Activated naive CD4-positive, alpha-beta T cell (primary cell): ENCODE data around the gene CCDC32.

Experiments used
- DNase-seq, 4 experiments: peaks; one replicate each; lab custom pipeline; 2025; lab: John Stamatoyannopoulos, UW

CCDC32 gene

DNA sequence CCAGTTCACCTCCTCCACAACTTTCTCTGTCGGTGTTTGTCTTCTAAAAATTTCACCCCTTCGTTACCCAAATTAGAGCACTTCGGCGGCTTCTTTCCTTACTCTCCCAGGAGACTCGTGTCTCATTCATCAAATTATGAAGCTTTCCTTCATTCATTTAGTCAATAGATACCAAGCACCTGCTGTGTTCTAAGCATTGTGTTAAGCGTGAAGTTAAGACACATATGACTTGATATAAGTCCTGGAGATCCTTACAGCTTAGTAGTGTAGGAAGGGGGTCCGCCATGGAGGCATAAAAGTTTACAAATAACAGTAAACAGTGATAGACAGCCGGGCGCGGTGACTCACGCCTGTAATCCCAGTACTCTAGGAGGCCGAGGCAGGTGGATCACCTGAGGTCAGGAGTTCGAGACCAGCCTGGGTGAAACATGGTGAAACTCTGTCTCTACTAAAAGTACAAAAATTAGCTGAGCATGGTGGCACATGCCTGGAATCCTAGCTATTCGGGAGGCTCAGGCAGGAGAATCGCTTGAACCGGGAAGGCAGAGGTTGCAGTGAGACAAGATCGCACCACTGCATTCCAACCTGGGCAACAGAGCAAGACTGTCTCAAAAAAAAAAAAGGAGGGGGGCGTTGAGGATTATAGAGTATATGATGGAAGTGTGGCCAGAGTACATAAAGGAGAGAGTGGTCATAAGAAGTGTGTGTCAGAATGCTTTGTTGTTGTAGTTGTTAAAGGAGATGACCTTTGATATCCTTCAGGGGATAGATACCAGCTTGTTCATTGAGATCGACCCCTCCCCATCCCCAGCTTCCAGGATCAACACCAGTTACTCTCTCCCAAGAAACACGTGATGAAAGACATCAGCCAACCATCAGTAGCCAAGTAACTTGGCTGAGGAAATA lies 744 bp upstream of the CCDC32 start:
- DNase-seq: no peak

DNA sequence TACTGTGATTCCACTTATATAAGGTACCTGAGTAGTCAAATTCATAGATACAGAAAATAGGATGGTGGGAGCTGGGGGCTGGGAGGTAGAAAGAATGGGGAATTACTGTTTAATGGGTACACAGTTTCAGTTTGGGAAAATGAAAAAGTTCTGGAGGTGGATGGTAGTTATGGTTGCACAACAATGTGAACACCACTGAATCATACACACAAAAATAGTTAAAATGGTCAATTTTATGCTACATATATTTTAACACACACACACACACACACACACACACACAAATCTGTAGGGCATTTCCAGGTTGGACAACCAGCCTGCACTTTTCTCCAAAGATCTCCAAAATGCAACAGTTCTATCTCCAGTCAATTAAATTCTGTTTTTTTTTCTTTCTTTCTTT lies 1.4 kb downstream of the CCDC32 start:
- no peak for DNase-seq

DNA sequence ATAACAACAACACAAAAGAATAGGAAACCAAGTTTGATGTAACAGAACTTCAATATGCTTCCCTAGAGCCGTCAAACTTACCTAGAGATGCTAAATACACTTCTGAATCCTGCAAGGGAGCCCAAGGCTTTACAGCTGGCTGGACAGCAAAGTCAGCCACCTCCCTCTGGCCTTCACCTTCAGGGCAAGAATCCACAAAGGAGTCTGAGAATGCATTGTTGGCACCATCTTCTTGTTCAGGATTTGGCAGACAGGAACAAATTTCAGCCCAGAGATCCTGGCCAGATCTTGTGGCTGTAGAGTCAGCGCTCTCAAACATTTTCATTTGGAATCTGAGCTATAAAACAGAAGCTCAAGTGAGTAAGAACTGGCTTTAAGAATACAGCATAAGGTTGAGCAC lies 2.2 kb downstream of the CCDC32 start:
- no peak for DNase-seq

DNA sequence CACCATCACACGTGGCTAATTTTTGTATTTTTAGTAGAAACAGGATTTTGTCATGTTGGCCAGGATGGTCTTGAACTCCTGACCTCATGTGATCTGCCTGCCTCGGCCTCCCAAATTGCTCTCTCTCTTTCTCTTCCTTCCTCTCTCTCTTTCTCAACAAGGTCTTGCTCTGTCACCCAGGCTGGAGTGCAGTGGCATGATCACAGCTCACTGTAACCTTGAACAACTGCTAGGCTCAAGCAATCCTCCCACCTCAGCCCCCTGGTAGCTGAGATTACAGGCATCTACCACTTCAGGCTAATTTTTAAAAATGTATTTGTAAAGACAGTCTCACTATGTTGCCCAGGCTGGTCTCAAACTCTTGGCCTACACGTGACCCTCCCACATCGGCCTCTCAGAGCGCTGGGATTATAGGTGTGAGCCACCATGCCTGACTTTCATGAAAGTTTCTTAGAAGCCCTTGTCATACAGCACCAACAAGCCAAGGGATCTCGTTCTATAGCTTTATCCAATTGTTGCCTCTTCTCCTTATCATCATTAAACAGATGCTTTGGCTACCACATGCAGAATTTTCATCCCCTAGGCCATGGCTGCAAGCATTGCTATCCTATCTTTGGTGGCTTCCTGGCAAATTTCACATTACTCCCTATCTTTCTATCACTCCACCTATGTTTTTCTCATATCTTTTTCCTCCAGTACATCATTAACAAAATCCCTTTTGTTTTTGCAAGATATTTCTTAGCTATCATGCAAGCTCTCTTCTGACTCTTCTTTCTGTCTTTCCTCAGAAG lies 5.7 kb downstream of the CCDC32 start:
- DNase-seq: no peak

DNA sequence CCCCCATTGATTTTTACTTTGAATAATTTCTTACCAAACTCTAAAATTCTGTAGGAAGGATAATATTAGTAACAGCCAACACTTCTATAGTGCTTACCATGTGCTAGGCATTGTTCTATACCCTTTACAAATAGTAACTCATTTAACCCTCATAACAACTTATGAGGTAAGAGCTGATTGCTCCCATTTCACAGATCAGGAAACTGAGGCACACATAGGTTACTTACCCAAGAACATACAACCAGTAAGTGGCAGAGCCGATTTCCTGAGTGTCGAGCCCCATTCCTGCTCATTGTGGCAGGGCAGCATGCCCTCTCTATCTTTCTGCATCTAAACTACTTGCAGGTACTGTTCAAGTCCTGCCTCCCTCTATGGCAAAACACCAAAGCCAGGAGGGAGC lies 9.0 kb downstream of the CCDC32 start:
- no peak for DNase-seq

DNA sequence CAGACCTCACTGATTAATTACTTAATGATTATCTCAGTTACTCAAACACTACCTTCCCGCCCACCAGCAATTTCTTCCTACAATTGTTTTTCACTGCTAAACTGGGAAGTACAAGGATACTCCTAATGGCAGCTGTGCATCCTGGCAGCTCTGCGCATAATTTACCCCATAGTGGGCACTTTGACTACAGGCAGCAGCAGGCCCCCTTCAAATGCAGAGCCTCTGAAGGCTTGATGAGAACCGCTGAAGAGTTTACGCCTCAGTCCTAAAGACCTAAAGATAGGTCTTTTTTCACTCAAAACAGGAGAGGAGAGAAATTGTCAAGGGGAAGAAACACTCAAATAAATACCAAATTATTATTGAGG lies 10.7 kb downstream of the CCDC32 start:
- no peak for DNase-seq

DNA sequence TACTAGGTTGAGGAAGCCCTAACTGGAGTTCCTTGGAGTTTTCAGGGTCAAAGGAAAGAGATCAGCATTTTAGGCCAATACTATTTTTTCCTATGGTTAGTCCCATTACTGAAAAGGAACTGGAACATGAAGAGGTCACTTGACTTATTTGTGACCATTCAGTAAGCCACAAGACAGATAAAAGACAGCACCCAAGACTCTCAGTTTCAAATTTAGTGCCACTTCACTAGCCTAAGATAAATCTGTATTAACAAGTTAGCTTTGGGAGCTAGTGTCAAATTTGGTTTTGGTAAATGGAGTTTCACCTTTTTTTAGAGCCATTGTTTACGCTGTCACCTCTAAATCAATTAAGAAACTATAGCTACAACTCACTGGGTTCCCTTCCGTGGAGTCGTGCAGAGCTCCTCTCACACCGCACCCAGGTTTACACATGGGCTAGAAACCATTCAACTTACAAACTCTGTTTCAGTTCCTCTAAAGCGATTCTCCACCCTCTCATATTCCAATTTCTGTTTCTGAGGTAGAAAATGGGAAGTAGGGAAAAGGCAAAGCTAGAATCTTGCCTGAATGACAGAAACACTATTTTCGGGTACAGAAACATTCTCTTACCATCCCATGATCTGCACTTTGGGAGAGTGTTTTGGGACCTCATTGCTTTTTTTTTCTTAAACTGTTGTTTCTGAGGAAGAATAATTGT lies 14.4 kb downstream of the CCDC32 start:
- DNase-seq: no peak

DNA sequence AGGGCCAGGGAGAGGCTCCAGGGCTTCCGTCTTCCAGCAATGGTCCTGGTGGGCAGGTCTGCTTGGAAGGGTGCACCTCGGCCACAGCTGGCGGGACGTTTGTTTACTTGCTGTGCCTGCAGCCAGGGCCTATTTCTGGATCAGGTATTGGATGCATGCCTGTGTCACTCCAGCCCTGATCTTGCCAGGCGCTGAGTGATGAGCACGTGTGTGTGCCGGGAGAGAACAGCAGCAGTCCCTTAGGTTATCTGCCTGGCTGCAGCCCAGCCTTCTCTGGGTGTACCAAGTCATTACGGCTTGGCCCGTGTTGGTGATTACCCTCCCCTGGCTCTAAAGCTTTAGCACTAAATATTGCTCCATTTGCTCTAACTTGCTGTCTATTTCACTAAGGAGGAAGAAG lies 14.9 kb downstream of the CCDC32 start:
- DNase-seq: no peak

DNA sequence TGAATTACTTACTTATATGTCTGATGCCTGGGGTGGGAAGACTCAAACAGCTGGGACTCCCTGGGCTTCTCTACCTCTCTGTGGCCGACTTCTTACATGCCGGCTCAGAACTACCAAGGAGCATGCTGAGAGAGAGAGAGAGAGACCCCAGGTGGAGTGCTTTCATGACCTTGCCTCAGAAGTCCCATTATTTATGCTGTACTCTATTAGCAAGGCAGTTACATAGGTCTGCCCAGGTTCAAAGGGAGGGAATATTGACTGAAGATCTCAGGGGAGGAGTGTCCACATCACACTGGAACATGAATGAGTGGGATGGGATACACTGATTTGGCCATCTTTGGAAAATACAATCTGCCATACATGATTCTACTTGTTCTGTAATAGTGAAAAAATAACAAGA lies 16.2 kb downstream of the CCDC32 start:
- DNase-seq: no peak

DNA sequence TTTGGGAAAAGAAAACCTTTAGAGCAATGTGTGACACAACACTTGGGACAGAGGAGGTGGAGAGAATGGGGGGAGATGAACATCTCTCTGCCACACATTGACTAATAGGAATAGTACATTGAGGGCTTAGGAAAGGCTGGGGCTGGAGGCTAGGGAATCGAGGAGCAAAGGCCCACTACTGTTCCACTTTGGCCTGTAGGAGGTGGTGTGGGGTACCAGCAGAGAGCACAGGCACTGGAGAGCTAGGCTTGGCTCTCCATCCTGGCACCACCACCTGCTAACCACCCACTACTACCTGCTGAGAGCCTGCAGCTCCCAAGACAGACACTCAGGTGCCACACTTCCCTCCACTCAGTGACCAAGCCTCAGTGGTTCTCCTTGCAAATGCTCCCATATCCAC lies 19.4 kb downstream of the CCDC32 start:
- DNase-seq: no peak

DNA sequence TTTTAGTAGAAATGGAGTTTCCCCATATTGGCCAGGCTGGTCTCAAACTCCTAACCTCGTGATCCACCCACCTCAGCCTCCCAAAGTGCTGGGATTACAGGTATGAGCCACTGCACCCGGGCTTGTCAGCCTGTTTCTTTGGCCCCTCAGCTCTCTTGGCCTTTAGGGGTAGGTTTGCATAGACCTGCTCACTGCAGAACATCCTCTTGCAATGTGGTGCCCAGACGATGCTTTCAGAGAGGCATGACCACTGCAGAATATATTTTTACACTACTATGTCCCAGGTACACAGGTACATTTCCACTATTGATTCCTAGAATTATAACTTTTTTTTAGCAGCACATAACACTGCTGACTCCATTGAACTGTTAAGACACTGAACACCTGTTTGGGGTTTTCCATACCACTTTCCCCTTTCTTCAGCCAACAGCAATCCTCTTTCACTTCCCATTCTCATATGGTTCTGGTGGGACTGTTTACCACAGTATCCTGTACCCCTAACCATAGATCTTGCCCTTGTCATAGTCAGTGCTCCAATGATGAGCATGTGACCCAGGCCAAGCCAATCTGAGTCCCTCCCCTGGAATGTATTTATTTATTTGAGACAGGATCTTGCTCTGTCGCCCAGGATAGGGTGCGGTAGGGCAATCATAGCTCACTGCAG lies 21.1 kb downstream of the CCDC32 start:
- DNase-seq: no peak

DNA sequence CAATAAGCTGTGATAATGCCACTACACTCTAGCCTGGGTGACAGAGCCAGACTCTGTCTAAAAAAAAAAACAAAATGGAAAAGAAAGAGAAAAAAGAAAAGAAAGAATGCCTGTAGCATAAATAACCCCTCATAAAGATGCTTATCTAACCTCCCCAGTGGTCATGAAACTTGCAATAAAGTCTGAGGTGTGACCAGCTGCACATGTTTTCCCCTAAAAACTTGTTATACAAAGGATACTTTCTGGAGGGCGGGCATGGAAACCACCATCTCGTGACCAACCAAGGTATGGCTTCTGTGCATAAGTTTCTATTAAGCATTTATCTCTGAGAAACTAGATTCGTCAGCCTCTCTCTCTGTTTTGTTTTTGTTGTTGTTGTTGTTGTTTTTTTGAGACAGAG lies 21.8 kb downstream of the CCDC32 start:
- DNase-seq: no peak

DNA sequence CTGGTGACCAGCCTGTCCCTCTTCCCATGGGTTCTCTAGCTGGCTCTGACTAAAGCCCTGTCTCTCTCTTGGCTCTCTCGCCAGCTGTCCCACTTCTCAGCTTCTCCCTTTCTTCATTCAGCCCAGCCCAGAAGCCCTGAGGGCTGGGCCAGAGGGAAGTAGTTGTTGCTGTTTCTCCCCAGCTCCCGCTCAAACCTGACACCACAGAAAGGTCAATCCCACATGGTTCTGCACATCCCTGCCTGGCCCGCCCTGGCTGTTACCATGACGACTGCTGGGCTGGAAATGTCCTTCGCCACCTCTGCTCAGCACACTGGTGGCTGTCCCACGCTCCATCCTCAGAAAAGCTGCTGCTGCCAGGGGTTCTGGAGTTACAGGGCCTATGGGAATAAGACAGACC lies 25.9 kb downstream of the CCDC32 start:
- DNase-seq: no peak

DNA sequence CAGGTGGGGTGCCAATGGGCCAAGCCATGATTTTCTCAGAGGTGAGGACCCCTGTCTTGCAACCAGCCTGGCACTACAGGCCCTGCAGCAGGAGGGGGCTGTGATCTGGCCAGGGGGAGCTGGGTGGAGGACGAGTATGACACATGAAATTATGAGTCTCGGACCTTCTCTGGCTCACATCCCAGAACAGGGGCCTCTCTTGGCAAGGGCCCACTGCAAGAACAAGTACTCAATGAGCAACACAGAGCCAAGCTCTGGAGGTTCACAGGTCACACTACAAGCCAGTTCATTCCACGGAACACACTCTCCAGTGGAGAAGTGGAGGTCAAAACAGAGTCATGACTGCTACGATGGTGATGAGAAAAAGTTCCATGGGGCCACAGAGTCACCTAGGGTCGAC lies 28.3 kb downstream of the CCDC32 start:
- DNase-seq: no peak

DNA sequence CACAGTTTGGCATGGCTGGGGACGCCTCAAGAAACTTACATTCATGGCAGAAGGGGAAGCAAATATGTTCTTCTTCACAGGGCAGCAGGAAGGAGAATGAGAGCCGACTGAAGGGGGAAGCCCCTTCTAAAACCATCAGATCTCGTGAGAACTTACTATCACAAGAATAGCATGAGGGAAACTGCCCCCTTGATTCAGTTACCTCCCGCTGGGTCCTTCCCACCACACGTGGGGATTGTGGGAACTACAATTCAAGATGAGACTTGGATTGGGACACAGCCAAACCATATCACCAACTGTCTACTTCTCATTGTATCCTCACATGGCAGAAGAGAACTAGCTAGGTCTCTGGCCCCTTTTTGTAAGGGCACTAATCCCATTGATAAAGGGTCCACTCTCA lies 30.5 kb downstream of the CCDC32 start:
- DNase-seq: no peak

DNA sequence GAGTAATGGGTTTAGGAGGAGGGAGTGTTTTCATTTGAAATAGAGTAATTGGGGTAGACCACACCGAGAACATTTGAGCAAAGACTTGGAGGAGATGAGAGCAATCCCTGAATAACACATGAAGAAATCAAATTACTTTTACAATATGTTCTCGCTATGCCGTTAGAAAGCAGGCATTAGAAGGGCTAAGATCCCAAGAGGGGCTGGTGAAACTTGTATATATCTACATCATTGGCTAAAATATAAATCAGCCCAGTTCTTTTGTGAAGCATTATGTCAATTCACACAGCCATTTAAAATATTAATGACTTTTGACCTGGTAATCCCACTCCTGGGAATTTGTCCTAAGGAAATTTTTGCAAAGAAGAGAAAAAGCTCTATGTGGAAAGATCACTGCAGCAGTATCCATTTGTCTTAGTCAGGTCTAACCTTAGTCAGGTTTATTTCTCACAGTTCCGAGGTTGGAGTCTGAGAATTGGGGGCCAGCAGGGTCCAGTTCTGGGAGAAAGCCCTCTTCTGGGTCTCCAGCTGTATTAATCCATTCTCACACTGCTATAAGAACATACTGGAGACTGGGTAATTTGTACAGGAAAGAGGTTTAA lies 31.0 kb downstream of the CCDC32 start:
- DNase-seq: no peak

DNA sequence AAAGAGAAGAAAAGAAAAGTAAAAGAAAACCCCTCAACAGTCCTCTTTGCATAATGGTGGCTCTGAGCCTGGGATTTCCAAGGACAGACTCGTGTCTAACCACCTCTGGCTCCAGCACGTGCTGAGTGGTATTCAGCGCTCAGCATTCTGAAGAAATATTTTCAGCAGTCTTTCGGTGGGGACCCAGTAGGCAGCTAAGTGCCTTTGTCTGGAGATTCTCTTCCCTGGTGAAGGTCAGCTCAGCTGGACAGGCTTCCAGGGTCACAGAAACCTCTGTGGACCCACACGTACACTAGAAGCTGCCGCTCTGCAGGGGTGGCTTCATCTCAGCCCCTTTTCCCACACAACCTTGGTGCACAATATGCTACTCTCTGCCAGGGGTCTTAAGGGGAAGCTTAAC lies 36.0 kb downstream of the CCDC32 start:
- no peak for DNase-seq

DNA sequence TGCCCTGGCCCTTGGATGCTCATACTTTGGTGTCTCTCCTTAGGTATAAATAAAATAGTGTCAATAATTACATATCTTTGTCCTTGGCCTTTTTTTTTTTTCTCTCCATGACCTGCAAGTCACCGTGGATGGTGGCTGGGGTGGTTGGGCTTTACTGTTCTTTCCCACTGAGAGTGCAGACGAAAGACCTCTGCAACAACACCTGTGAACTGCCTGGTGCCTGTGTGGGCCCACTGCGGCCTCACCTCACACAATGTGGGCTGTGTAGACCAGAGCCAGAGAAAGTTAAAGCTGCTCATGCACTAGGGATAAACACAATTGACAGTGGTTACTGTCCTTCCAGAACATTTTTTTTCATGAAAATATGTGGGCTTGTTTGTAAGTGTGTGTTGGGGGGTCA lies 39.0 kb downstream of the CCDC32 start:
- no peak for DNase-seq

DNA sequence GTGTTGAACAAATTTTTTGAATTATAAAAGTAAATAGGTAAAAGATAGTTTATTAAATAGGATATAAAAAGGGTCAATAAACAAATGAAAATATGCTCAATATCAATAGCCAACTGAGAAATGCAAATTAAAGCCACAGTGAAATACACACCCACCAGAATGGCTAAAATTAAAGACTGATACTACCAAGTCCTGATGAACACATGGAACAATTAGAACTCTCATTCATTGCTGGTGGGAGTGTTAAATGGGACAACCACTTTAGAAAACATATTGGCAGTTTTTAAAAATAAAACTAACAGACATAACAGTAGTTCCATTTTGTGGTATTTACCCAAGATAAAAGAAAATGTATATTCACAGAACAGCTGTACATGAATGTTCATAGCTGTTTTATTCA lies 41.2 kb downstream of the CCDC32 start:
- DNase-seq: no peak

DNA sequence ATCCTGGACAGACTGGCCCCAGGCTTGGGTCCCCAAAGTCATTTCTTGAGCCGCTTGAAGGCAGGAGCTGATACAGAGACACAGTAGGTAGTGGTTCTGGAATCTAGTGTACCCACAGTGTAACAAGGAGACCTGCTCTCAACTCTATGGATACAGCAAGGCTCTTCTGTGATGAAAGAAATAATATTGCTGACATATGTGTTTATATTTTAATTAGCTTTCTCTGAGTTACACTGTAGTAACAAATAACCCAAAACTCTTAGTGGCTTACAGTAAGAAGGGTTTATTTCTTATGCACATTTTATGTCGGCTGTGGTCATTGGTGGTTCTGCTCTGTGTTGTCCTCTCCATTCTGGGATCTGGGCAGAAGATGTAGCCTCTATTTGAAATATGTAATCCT lies 48.5 kb downstream of the CCDC32 start:
- DNase-seq: no peak

DNA sequence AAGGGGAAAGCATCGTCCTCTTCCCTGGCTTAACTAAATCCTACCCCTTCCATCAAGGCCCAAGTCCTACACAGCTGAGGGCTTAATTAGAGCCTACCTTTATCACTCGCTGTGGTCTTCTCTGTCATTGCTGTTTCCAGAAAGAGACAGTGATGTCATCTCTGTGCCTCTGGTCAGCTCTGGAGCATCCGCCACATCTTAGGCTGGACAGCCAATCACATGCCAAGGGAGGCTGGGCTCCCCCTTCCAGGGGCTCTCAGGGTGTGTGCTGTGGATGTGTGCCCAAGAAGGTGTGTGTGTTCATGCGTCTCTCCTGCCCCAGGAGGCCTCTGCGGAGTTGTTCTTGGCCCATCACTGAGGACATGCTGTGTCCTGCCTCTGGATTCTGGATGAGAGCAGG lies 51.2 kb downstream of the CCDC32 start:
- no peak for DNase-seq

DNA sequence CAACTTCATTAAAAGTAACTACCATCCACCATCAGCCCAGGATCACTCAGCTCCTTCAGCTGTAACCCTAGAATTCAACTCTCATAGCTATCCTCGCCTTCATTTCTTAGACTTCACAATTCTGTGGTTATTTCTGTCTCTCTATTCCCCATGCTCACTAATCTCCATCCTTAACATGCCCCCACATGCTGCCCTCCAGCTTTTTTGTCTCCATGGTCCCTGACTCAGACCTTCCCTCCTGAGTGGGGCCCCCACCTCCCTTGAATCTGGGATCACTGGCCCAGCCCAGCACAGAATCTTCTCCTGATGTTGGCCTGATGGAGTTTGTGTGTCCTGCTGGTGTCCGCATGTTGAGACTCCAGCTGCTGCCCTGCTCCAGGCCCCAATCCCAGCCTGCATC lies 52.4 kb downstream of the CCDC32 start:
- DNase-seq: no peak
